Esophagus muscularis mucosa (tissue), 4 donors: ENCODE results near the gene DYNC1I2. TPM values are rescaled to one million over a fixed set of nuclear protein-coding genes. Genes with fewer than 3 reads are reported as not detected.

Experiments used
- DNase-seq: peaks from one replicate; pipeline ENCODE4 v3.0.0-alpha.2; 2017; ENCODE audit errors: extremely low spot score
- H3K27ac ChIP-seq, 4 donors: fragments of 200-600 bp; sonication (generic); replicated peaks in 1 of 4; 1 replicate in 3 of 4; 2 replicates in 1 of 4; pipeline ENCODE4 v1.5.1; 2016 to 2019; ENCODE audit warnings: mild to moderate bottlenecking in 1 of 4
- H3K27me3 ChIP-seq, 4 donors: fragments of 200-600 bp; sonication (generic); one replicate each; pipeline versions ENCODE4 v1.5.1 to v1.6.0; 2016 to 2019
- H3K36me3 ChIP-seq, 4 donors: fragments of 200-600 bp; sonication (generic); one replicate each; pipeline ENCODE4 v1.5.1; 2016 to 2019
- H3K4me1 ChIP-seq, 4 donors: fragments of 200-600 bp; sonication (generic); one replicate each; pipeline ENCODE4 v1.5.1; 2016 to 2019
- H3K4me3 ChIP-seq, 4 donors: fragments of 200-600 bp; sonication (generic); 1 replicate in 2 of 4; 2 replicates in 2 of 4; pipeline ENCODE4 v1.5.1; 2016 to 2019; ENCODE audit warnings: mild to moderate bottlenecking in 4 of 4, moderate library complexity in 1 of 4
- H3K9me3 ChIP-seq, 4 donors: fragments of 200-600 bp; sonication (generic); 1 replicate in 3 of 4; 2 replicates in 1 of 4; pipeline ENCODE4 v1.5.1; 2016 to 2019
- EP300 ChIP-seq: sonication (generic); formaldehyde crosslinking; IDR thresholded peaks from one replicate; pipeline ENCODE4 v1.6.1; 2017; ENCODE audit warnings: antibody characterized with exemption
- POLR2A ChIP-seq: fragments of 450-650 bp; IDR thresholded peaks from one replicate; pipeline ENCODE4 v1.6.1; 2017; ENCODE audit warnings: antibody characterized with exemption, moderate library complexity, mild to moderate bottlenecking, low read depth
- POLR2AphosphoS5 ChIP-seq, 2 donors: sonication (generic); formaldehyde crosslinking; IDR thresholded peaks; one replicate each; pipeline ENCODE4 v1.6.1; 2017; ENCODE audit warnings: antibody characterized with exemption in 2 of 2
- WGBS: methylation state at CpG from one replicate; pipeline ENCODE4 v1.1.5; 2018; 5-methylcytosine and 5-hydroxymethylcytosine counted together
- intact Hi-C: fragments of 100-400 bp; cut with DNase I; formaldehyde crosslinking; loops from one replicate; pipeline ENCODE4 v1.15.1; 2023
- total RNA-seq, 4 donors: library from RNA; depleted of rRNA; stranded (reverse); fragments of >200 nt; gene quantifications; one replicate each; pipeline versions ENCODE4 v1.1.0 to v1.2.1, GENCODE V29; 2016
- TF ChIP-seq, protein P1 (sequence below), 3 experiments: fragments of 200-600 bp in 2 of 3; fragments of 450-650 bp in 1 of 3; sonication (generic) in 2 of 3; IDR thresholded peaks; one replicate each; pipeline ENCODE4 v1.5.1; 2017 to 2019; ENCODE audit warnings: antibody characterized with exemption in 3 of 3, mild to moderate bottlenecking in 2 of 3, moderate library complexity in 1 of 3

The DYNC1I2 gene
- total RNA-seq, 4 donors from 2014 or later = 99.1 to 122 (median 112) TPM

DNA sequence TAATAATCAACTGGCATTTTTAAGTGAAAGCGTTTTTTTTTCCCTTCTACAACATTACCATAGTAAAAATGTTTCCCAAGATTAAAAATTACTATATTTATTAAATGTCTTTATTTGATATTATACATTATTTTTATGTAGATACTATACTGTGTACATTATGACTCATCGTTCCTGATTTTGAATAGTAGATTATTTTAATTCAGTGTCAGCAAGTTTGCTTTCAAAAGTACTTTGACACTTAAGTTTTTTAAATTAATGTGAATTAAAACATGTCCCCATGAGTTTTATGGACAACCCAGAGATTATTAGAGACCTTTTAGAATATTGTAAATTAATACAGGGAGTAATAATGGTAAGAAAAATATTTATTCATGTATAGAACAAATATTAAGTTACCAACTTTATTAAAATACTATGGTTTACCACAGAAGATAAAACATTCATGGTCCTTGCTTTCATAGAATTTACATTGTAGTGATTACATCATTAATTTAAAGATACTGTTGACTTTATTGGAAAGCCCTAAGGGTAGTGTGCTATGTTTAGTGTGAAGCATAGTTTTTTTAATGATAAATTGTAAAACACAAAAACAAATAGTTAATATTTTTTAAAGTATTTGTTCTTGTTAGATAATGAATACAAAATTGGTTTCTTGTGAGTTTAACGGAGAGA lies 21.9 kb downstream of the DYNC1I2 start:
- H3K27ac ChIP-seq = no peak overlapping the region
- no peak overlapping the region for H3K4me3 ChIP-seq
- no peak for TF ChIP-seq POLR2A
- H3K36me3 ChIP-seq = peaks cover 3 to 25% (median 11%) of the 10 kb centered on the region in 4 donors
- intact Hi-C loops = loop anchor here (10.0 kb wide), 1 partner anchor 396 kb away; the partner anchor contains the start of gene DLX2
- DNase-seq = no peak
- no peaks in the 10 kb centered on the region for H3K9me3 ChIP-seq
- peaks cover 12 to 26% (median 17%) of the 10 kb centered on the region in 4 donors for H3K4me1 ChIP-seq
- H3K27me3 ChIP-seq = no peaks in the 10 kb centered on the region
- 81% methylated on average over 3 of the region's 3 CpGs for WGBS

DNA sequence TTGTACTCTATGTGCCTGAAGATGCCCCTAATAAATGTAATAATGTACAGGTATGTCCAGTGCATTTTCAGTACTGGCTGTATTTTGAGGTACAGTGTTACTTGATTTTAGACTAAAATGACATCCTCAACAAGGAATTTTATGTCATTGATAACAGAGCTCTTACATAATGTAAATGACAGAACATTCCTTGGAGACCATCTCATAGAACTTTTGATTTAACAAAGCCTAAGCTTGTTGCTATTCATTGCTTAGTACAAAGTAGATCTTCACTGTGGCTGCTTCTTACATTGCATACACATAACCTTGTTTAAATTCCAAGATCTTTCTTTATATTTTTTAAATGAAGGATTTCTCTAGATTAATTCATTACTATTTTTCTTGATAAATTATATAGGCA lies 24.1 kb downstream of the DYNC1I2 start:
- Histone ChIP-seq H3K27me3 (no peaks in the 10 kb centered on the region), H3K9me3 (no peaks in the 10 kb centered on the region), H3K4me1 (peaks cover 2 to 9% (median 4%) of the 10 kb centered on the region in 4 donors), H3K27ac (no peak overlapping the region), H3K4me3 (no peak overlapping the region), H3K36me3 (peaks cover 4 to 38% (median 22%) of the 10 kb centered on the region in 4 donors)
- TF ChIP-seq POLR2AphosphoS5 (IDR thresholded peaks at IDR 0.05) = no peak
- TF ChIP-seq, protein P1, sequence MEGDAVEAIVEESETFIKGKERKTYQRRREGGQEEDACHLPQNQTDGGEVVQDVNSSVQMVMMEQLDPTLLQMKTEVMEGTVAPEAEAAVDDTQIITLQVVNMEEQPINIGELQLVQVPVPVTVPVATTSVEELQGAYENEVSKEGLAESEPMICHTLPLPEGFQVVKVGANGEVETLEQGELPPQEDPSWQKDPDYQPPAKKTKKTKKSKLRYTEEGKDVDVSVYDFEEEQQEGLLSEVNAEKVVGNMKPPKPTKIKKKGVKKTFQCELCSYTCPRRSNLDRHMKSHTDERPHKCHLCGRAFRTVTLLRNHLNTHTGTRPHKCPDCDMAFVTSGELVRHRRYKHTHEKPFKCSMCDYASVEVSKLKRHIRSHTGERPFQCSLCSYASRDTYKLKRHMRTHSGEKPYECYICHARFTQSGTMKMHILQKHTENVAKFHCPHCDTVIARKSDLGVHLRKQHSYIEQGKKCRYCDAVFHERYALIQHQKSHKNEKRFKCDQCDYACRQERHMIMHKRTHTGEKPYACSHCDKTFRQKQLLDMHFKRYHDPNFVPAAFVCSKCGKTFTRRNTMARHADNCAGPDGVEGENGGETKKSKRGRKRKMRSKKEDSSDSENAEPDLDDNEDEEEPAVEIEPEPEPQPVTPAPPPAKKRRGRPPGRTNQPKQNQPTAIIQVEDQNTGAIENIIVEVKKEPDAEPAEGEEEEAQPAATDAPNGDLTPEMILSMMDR (IDR thresholded peaks at IDR 0.05) = no peak
- no peak for TF ChIP-seq POLR2A
- TF ChIP-seq EP300 = no peak
- DNase-seq = no peak
- intact Hi-C loops = no loop called here

DNA sequence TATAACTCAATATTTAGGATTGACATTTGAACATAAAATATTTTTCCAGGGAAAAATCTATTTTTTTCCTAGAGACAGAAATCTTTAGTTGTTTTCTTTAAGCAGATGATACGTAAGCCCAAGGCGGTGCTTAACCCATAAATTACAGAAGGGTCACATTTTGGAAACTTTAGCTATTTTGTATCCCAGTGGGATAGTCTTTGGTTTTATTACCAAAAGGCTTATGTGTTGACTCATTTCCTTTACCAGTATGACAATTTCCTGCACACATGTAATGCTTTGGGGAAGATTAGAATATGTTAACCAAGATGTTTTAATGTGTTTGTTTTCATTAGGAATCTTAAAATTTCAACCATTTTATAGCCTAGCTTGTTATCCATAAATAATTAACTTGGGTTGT lies 24.8 kb downstream of the DYNC1I2 start:
- Histone ChIP-seq H3K27ac (no peak overlapping the region), H3K36me3 (peaks cover 11 to 45% (median 29%) of the 10 kb centered on the region in 4 donors), H3K9me3 (no peaks in the 10 kb centered on the region), H3K4me3 (no peak overlapping the region), H3K4me1 (peaks cover 0 to 9% (median 0%) of the 10 kb centered on the region in 4 donors), H3K27me3 (no peaks in the 10 kb centered on the region)
- DNase-seq = no peak
- TF ChIP-seq POLR2AphosphoS5 (IDR thresholded peaks at IDR 0.05) (no peak), EP300 (no peak), POLR2A (no peak)
- TF ChIP-seq, protein P1 (IDR thresholded peaks at IDR 0.05) = no peak
- 81% methylated on average over 2 of the region's 2 CpGs for whole genome bisulfite sequencing
- intact Hi-C loops = no loop called here

DNA sequence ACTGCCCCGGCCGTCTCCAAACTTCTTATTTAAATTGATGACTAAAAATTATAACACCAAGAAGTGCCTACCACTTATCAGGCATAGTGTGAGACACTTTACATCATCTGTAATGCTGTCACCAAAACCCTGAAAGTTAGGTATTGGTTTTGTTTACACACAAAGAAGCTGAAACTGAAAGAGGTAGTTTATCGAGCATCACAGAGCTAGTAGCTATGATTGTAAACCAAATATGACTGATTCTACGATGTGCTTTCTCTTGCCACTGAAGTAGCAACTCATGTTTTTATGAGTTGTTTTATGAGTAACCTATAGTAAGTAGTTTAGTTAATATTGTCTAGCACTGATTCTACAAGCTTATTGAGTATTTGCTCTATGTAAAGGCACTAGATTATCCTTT lies 31.5 kb downstream of the DYNC1I2 start:
- Histone ChIP-seq H3K27me3 (no peaks in the 10 kb centered on the region), H3K27ac (no peak overlapping the region), H3K36me3 (peaks cover 14 to 58% (median 40%) of the 10 kb centered on the region in 4 donors), H3K9me3 (no peaks in the 10 kb centered on the region), H3K4me3 (no peak overlapping the region), H3K4me1 (no peaks in the 10 kb centered on the region)
- intact Hi-C loops = no loop called here
- DNase-seq = no peak
- TF ChIP-seq EP300 = no peak
- TF ChIP-seq POLR2A = no peak
- TF ChIP-seq POLR2AphosphoS5 (IDR thresholded peaks at IDR 0.05) = no peak
- TF ChIP-seq, protein P1 (IDR thresholded peaks at IDR 0.05) = no peak
- 96% methylated on average over 4 of the region's 4 CpGs for WGBS

DNA sequence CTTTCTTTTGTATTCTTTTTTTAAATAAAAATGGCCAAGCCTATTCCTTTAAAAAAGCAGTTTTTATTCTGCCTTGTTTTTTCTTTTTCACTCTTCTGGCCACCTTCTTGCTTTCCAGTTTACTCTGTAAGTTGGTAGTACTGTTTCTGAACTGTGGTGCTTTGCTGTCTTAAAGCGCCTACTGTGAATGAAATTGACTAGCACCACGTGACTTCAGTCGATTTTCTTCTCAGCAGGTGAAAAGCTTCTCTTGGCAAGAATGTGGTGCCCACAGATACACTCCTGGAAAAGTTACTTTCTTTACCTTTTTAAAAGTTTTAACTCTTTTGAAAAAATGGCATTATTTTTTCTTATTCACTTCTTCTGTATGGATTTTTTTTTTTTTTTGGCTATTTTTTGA lies 32.4 kb downstream of the DYNC1I2 start:
- TF ChIP-seq, protein P1 (IDR thresholded peaks at IDR 0.05) = no peak
- TF ChIP-seq POLR2A (no peak), POLR2AphosphoS5 (IDR thresholded peaks at IDR 0.05) (no peak)
- no peak overlapping the region for H3K27ac ChIP-seq
- WGBS = 96% methylated on average over 3 of the region's 3 CpGs
- H3K27me3 ChIP-seq = no peaks in the 10 kb centered on the region
- no peaks in the 10 kb centered on the region for H3K9me3 ChIP-seq
- no peak for DNase-seq
- H3K4me3 ChIP-seq = no peak overlapping the region
- intact Hi-C loops = no loop called here
- H3K4me1 ChIP-seq = no peaks in the 10 kb centered on the region
- H3K36me3 ChIP-seq = peaks cover 14 to 67% (median 42%) of the 10 kb centered on the region in 4 donors
